ENCODE results near the gene CR1. TPM values are rescaled to one million over a fixed set of nuclear protein-coding genes. Genes with fewer than 3 reads are reported as not detected.
"Not testable (repeated sequence)": the region's sequence is repeated elsewhere in the genome, so short reads cannot be mapped to it uniquely, and the experiment has no call there.

The CR1 gene
- total and polyA plus RNA-seq, 2 donors, result 1.5 to 1.6 TPM

DNA sequence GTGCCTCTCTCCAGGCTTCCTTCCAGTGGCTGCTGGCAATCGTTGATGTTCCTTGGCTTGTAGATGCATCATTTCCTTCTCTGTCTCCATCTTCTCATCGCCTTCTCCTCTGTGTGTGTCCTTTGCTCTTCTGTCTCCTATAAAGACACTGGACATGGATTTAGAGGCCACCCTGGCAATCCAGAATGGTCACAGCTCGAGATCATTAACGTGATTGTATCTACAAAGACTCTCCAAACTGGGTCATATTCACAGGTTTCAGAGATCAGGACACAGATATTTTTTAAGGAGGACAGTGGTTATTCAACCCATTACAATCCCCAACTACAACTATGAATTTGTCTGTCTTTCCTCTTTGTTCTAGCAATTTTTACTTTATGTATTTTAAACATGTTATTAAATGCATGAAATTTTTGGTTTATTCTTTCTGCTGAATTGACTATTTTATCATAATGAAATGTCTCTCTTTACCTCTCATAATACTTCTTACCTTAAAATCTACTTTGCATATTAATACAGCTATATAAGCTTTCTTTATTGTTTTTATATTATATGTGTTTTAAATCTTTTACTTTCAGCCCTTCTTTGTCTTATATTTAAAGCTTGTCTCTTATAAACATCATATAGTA is 22.8 kb downstream of the CR1 start:
- Histone ChIP-seq H3K27me3 (ENCODE audit: control insufficient read depth in 2 of 2, insufficient read depth in 1 of 2, low read length in 1 of 2) (no peaks in the 10 kb centered on the region), H3K4me1 (ENCODE audit: control insufficient read depth in 2 of 2, insufficient read depth in 2 of 2, low read length in 2 of 2) (no peaks in the 10 kb centered on the region), H3K4me3 (ENCODE audit: low read length in 2 of 2) (no peak overlapping the region), H3K27ac (ENCODE audit: low read depth in 1 of 2, low read length in 1 of 2) (no peak overlapping the region), H3K9me3 (ENCODE audit: control insufficient read depth in 2 of 2, insufficient read depth in 1 of 2, low read length in 1 of 2) (no peaks in the 10 kb centered on the region), H3K36me3 (ENCODE audit: control insufficient read depth in 2 of 2, insufficient read depth in 2 of 2, low read length in 1 of 2) (no peaks in the 10 kb centered on the region)
- WGBS, result 92% methylated on average over 4 of the region's 4 CpGs
- DNase-seq (ENCODE audit: low read depth in 6 of 9, low spot score in 9 of 9), result no peak

DNA sequence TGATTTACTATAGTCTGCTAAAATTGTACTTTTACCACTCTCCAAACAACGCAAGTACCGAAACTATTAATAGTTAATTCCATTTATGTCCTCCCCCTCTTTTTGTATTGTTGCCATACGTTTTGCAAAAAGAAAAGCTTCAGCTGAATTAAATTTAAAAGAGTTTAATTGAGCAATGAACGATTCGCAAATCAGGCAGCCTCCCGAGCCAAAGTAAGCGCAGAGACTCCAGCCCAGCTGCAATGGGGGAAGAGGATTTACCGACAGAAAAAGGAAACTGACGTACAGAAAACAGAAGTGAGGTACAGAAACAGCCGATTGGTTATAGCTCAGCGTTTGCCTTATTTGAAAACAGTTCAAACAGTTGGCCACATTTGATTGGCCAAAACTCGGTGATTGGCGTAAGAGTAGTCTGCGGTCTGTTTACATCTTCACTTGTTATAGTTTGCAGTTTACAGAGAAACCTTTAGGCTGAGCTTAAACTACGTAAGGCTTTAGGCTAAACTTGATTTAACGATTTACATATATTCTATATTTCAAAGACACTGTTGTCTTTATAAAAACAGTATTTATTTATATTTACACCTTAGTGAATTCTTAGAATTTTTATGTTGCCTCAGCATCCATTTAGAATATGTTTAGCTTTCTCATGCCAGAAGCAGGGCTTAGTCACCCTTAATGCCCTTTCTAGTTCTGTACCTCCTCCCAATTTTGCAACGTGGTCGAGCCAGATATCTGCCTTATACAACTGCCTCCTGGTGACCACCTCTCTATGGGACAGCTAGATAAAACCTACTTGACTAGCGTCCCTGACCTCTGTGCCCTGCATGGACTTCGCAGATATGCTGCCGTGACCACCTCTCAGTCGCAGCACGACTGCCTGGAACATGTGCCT is 23.8 kb downstream of the CR1 start:
- H3K27me3 ChIP-seq (ENCODE audit: control insufficient read depth in 2 of 2, insufficient read depth in 1 of 2, low read length in 1 of 2), result no peaks in the 10 kb centered on the region
- WGBS, result 95% methylated on average over 23 of the region's 23 CpGs
- H3K27ac ChIP-seq (ENCODE audit: low read depth in 1 of 2, low read length in 1 of 2), result no peak overlapping the region
- no peaks in the 10 kb centered on the region for H3K4me1 ChIP-seq (ENCODE audit: control insufficient read depth in 2 of 2, insufficient read depth in 2 of 2, low read length in 2 of 2)
- no peak for DNase-seq (ENCODE audit: low read depth in 6 of 9, low spot score in 9 of 9)
- H3K9me3 ChIP-seq (ENCODE audit: control insufficient read depth in 2 of 2, insufficient read depth in 1 of 2, low read length in 1 of 2), result no peaks in the 10 kb centered on the region
- no peak overlapping the region for H3K4me3 ChIP-seq (ENCODE audit: low read length in 2 of 2)
- H3K36me3 ChIP-seq (ENCODE audit: control insufficient read depth in 2 of 2, insufficient read depth in 2 of 2, low read length in 1 of 2), result no peaks in the 10 kb centered on the region

DNA sequence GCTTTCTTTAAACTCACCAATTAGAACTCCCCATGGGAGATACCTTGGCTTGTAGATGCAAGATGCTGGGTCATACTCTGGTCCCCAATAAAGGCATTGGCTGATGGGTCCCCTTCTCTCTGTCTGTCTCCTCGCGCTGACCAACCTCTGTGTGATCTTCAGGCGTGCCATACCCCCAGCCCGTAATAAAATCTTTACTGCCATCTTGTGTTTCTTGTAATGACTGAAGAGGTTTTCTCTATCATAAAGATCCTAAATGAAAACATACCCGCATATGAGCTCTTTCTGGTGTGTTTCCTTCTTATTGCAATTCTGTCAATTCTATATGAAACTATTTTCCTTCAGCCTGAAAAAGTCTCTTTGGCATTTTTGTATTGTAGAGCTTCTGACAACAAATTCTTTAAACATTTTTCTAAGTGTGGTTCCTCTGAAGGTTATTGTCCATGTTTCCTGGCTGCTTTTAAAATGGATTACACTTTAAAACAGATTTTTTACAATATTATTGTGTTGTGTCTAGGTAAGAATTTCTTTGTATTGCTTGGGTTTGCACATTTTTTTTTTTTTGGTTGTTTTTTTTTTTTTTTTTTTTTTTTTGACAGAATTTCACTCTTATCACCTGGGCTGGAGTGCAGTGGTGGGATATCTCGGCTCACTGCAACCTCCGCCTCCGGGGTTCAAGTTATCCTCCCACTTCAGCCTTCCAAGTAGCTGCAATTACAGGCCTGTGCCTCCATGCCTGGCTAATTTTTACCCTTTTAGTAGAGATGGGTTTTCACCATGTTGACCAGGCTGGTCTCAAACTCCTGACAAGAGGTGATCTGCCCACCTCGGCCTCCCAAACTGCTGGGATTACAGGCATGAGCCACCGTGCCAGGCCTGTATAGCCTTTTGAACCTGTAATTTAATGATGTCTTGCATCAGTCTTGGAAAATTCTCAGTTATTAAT is 24.7 kb downstream of the CR1 start:
- 98% methylated on average over 10 of the region's 10 CpGs for WGBS
- not testable (repeated sequence) for H3K27ac ChIP-seq (ENCODE audit: low read depth in 1 of 2, low read length in 1 of 2); H3K36me3 ChIP-seq (ENCODE audit: control insufficient read depth in 2 of 2, insufficient read depth in 2 of 2, low read length in 1 of 2); DNase-seq (ENCODE audit: low read depth in 6 of 9, low spot score in 9 of 9); H3K27me3 ChIP-seq (ENCODE audit: control insufficient read depth in 2 of 2, insufficient read depth in 1 of 2, low read length in 1 of 2); H3K4me3 ChIP-seq (ENCODE audit: low read length in 2 of 2); H3K9me3 ChIP-seq (ENCODE audit: control insufficient read depth in 2 of 2, insufficient read depth in 1 of 2, low read length in 1 of 2); H3K4me1 ChIP-seq (ENCODE audit: control insufficient read depth in 2 of 2, insufficient read depth in 2 of 2, low read length in 2 of 2)

DNA sequence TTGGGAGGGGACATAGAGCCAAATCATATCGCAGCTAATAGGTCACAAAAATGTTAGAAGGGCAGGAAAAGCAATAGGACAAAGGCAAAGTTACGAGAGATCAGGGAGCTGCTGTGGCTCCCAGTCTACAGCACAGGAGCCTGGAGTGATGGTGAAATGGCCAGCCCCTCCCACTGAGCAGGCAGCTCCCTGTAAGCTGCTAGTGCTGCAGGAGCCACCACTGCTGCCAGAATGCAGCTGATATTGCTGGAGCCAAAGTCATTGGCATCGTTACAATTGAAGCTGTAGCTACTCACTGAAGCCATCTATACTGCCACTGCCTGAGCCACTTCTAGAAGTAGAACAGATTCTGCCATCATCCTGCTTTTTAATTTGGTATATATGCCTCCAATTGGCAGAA is 29.3 kb downstream of the CR1 start:
- H3K27me3 ChIP-seq (ENCODE audit: control insufficient read depth in 2 of 2, insufficient read depth in 1 of 2, low read length in 1 of 2); H3K27ac ChIP-seq (ENCODE audit: low read depth in 1 of 2, low read length in 1 of 2); H3K4me1 ChIP-seq (ENCODE audit: control insufficient read depth in 2 of 2, insufficient read depth in 2 of 2, low read length in 2 of 2); DNase-seq (ENCODE audit: low read depth in 6 of 9, low spot score in 9 of 9); H3K4me3 ChIP-seq (ENCODE audit: low read length in 2 of 2); H3K9me3 ChIP-seq (ENCODE audit: control insufficient read depth in 2 of 2, insufficient read depth in 1 of 2, low read length in 1 of 2); H3K36me3 ChIP-seq (ENCODE audit: control insufficient read depth in 2 of 2, insufficient read depth in 2 of 2, low read length in 1 of 2): not testable (repeated sequence)
- 97% methylated on average over 2 of the region's 3 CpGs for WGBS

DNA sequence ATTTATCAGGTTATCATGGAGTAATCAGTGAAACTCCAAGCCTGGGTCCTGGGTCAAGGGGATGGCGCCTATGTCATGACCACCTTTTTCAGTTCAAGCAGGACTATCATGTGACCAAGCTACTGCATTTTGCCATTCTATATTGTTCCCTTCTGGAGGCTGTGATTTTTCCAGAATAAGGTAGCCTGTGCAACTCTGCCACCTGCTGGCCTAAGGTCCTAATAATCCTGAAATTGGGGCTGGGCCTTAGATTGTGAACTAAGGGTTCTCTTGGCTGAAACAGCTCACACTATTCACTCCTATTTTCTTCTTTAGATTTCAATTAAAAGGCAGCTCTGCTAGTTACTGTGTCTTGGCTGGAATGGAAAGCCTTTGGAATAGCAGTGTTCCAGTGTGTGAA is 32.4 kb downstream of the CR1 start:
- H3K9me3 ChIP-seq (ENCODE audit: control insufficient read depth in 2 of 2, insufficient read depth in 1 of 2, low read length in 1 of 2); H3K4me3 ChIP-seq (ENCODE audit: low read length in 2 of 2); H3K36me3 ChIP-seq (ENCODE audit: control insufficient read depth in 2 of 2, insufficient read depth in 2 of 2, low read length in 1 of 2); H3K4me1 ChIP-seq (ENCODE audit: control insufficient read depth in 2 of 2, insufficient read depth in 2 of 2, low read length in 2 of 2); H3K27me3 ChIP-seq (ENCODE audit: control insufficient read depth in 2 of 2, insufficient read depth in 1 of 2, low read length in 1 of 2); DNase-seq (ENCODE audit: low read depth in 6 of 9, low spot score in 9 of 9); H3K27ac ChIP-seq (ENCODE audit: low read depth in 1 of 2, low read length in 1 of 2): not testable (repeated sequence)
- no CpG with 5 or more reads among the region's 1 CpG for WGBS

DNA sequence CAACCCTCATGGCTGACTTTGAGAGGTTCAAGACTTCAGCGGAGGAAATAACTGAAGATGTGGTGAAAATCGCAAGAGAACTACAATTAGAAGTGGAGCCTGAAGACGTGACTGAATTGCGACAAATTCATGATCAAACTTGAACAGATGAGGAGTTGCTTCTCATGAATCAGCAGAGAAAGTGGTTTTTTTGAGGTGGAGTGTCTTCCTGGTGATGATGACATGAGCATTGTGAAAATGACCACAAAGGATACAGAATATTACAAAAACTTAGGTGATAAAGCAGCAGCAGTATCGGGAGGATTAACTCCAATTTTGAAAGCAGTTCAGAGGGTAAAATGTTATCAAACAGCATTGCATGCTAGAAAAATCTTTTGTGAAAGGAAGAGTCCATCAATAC is 40.3 kb downstream of the CR1 start:
- H3K27me3 ChIP-seq (ENCODE audit: control insufficient read depth in 2 of 2, insufficient read depth in 1 of 2, low read length in 1 of 2); H3K27ac ChIP-seq (ENCODE audit: low read depth in 1 of 2, low read length in 1 of 2); H3K36me3 ChIP-seq (ENCODE audit: control insufficient read depth in 2 of 2, insufficient read depth in 2 of 2, low read length in 1 of 2); DNase-seq (ENCODE audit: low read depth in 6 of 9, low spot score in 9 of 9); H3K4me3 ChIP-seq (ENCODE audit: low read length in 2 of 2); H3K9me3 ChIP-seq (ENCODE audit: control insufficient read depth in 2 of 2, insufficient read depth in 1 of 2, low read length in 1 of 2); H3K4me1 ChIP-seq (ENCODE audit: control insufficient read depth in 2 of 2, insufficient read depth in 2 of 2, low read length in 2 of 2): not testable (repeated sequence)
- no CpG with 5 or more reads among the region's 5 CpGs for WGBS

DNA sequence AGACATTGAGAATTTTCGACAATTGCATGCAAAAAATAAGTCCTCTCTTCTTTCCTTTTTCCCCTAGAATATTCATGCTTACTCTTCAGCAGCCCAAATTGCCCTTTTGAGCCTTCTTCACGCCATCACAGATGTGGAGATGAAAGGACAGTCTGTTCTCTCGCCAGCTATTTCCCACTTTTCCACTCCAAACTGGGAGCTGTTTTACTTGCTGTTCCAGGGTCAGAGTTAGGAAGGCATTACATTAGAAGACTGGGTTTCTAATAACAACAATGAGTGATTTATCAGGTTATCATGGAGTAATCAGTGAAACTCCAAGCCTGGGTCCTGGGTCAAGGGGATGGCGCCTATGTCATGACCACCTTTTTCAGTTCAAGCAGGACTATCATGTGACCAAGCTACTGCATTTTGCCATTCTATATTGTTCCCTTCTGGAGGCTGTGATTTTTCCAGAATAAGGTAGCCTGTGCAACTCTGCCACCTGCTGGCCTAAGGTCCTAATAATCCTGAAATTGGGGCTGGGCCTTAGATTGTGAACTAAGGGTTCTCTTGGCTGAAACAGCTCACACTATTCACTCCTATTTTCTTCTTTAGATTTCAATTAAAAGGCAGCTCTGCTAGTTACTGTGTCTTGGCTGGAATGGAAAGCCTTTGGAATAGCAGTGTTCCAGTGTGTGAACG is 50.9 kb downstream of the CR1 start:
- DNase-seq (ENCODE audit: low read depth in 6 of 9, low spot score in 9 of 9); H3K9me3 ChIP-seq (ENCODE audit: control insufficient read depth in 2 of 2, insufficient read depth in 1 of 2, low read length in 1 of 2); H3K36me3 ChIP-seq (ENCODE audit: control insufficient read depth in 2 of 2, insufficient read depth in 2 of 2, low read length in 1 of 2); H3K4me3 ChIP-seq (ENCODE audit: low read length in 2 of 2); H3K4me1 ChIP-seq (ENCODE audit: control insufficient read depth in 2 of 2, insufficient read depth in 2 of 2, low read length in 2 of 2); H3K27ac ChIP-seq (ENCODE audit: low read depth in 1 of 2, low read length in 1 of 2); H3K27me3 ChIP-seq (ENCODE audit: control insufficient read depth in 2 of 2, insufficient read depth in 1 of 2, low read length in 1 of 2): not testable (repeated sequence)
- no CpG with 5 or more reads among the region's 5 CpGs for WGBS

DNA sequence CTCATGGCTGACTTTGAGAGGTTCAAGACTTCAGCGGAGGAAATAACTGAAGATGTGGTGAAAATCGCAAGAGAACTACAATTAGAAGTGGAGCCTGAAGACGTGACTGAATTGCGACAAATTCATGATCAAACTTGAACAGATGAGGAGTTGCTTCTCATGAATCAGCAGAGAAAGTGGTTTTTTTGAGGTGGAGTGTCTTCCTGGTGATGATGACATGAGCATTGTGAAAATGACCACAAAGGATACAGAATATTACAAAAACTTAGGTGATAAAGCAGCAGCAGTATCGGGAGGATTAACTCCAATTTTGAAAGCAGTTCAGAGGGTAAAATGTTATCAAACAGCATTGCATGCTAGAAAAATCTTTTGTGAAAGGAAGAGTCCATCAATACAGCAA is 58.9 kb downstream of the CR1 start:
- not testable (repeated sequence) for H3K27ac ChIP-seq (ENCODE audit: low read depth in 1 of 2, low read length in 1 of 2); H3K36me3 ChIP-seq (ENCODE audit: control insufficient read depth in 2 of 2, insufficient read depth in 2 of 2, low read length in 1 of 2); H3K4me3 ChIP-seq (ENCODE audit: low read length in 2 of 2); DNase-seq (ENCODE audit: low read depth in 6 of 9, low spot score in 9 of 9); H3K9me3 ChIP-seq (ENCODE audit: control insufficient read depth in 2 of 2, insufficient read depth in 1 of 2, low read length in 1 of 2); H3K27me3 ChIP-seq (ENCODE audit: control insufficient read depth in 2 of 2, insufficient read depth in 1 of 2, low read length in 1 of 2); H3K4me1 ChIP-seq (ENCODE audit: control insufficient read depth in 2 of 2, insufficient read depth in 2 of 2, low read length in 2 of 2)
- no CpG with 5 or more reads among the region's 5 CpGs for WGBS

Data from thymus (tissue), 11 donors.